GM13977 (cell line): ENCODE results near the gene CEBPG.

Source experiments
- DNase-seq: peaks from one replicate; pipeline ENCODE4 v3.0.0; 2012; ENCODE audit warnings: low spot score
- CTCF ChIP-seq: IDR thresholded peaks from 2 replicates; pipeline ENCODE4 v1.5.1; 2012; ENCODE audit warnings: mild to moderate bottlenecking, control low read depth; ENCODE audit not compliant: insufficient read depth; ENCODE audit errors: extremely low read depth, missing control alignments
- in situ Hi-C: fragments of 300-500 bp; cut with MboI; formaldehyde crosslinking; loops from one replicate; pipeline ENCODE4 v1.12.0; 2022; ENCODE audit warnings: low sequenced_read_pairs, low pct_unique_long_range_greater_than_20kb, mixed read lengths, inconsistent platforms; ENCODE audit not compliant: unreplicated experiment

The CEBPG gene

DNA sequence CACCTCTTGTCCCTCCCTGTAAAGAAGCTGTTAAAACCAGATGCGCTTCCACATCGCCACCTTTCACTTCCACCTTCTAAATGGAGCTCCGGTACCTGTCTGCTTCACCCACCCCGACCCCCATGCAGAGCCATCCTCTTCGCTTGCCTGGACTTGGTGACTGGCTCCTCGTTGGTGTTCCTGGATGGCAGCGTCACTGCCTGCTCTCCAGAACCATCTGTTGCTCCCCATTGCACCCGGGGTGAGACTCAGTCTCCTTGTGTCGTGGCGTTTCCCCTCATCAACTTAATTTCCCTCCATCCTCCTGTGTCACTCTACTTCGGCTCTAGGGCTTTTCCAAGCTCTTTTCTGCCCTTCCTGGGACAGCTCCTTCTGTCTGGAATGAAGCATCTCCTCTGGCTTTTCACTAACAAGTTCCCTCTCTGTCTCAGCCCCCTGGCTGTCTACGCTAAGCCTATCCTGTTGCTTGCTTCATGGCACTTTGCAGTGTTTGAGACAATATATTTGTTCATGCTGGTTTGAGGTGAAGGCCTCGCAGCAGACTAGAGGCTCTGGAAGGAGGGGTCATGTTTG, 10.3 kb downstream of the CEBPG start:
- in situ Hi-C loops = no loop called here
- no peak for TF ChIP-seq CTCF
- no peak for DNase-seq

DNA sequence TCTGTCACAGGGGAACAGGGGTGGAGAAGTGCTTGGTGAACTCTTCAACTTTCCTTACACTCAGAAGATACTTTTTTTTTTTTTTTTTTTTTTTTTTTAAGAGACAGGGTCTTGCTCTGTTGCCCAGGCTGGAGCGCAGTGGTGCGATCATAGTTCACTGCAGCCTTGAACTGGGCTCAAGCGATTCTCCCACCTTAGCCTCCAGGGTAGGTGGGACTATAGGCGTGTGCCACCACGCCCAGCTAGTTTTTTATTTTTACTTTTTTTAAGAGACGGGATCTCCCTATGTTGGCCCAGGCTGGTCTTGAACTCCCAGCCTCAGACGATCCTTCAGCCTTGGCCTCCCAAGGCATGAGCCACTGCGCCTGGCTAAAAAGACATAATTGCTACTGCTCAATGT, 11.5 kb downstream of the CEBPG start:
- in situ Hi-C loops = no loop called here
- TF ChIP-seq CTCF = no peak

GRCh38 chr19:33385956-33386355, 12.4 kb downstream of the CEBPG start:
- no peak for DNase-seq
- in situ Hi-C loops = no loop called here
- no peak for TF ChIP-seq CTCF

More for the DNA sequence above, 11.5 kb downstream of the CEBPG start:
- no peak for DNase-seq

- no peak for DNase-seq
- in situ Hi-C loops = no loop called here
- TF ChIP-seq CTCF = no peak
These were observed 12.9 kb downstream of the CEBPG start for GRCh38 chr19:33386361-33386858.

DNA sequence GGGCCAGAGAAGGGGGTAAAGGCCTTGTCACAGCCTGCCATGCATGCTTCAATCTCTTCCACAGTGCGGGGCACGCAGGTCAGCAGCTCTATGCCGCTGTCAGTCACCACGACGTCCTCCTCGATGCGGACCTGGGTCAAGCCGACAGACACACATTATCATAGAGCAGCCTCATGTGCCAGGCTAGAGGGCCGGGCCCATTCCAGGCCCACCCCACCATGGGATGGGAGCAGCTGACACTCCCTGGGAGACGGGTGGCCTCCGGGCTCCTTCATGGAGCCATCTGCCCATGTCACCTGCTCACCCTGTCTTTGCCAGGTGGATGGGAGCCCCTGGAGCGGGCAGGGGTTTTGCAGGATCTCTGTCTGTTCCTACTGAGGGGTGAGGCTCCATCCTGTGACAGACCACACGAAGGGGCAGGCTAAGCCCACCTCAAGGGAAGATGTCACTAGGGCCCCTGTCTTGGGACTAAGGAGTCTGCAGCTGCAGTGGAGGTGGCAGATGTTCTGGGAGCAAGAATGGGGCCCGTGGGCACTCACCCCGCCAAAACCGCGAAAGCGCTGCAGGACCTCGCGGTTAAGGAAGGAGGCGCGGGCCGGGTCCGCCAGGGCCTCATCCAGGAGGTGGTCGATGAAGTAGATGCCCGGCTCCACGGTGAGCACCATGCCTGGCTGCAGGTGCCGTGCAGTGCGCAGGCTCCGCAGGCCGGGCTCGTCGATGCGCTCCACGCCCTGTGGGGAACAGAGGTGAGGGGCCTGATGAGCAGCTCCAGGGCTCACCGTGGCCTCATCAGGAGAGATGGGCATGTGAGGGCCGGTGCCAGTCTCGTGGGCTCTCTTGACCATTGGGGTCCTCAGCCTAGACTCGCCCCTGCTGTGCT, 14.1 kb downstream of the CEBPG start:
- in situ Hi-C loops = no loop called here
- no peak for TF ChIP-seq CTCF
- DNase-seq = no peak

GRCh38 chr19:33388231-33388724, 14.8 kb downstream of the CEBPG start:
- TF ChIP-seq CTCF = no peak
- no peak for DNase-seq
- in situ Hi-C loops = no loop called here
